CD4-positive, alpha-beta T cell treated with Interleukin-17A for 4 hours (primary cell): ENCODE results near the gene TNS4.

Source experiments
- DNase-seq: peaks from one replicate; pipeline ENCODE4 v3.0.0-alpha.2; 2020; ENCODE audit warnings: mixed read lengths

Gene TNS4

DNA sequence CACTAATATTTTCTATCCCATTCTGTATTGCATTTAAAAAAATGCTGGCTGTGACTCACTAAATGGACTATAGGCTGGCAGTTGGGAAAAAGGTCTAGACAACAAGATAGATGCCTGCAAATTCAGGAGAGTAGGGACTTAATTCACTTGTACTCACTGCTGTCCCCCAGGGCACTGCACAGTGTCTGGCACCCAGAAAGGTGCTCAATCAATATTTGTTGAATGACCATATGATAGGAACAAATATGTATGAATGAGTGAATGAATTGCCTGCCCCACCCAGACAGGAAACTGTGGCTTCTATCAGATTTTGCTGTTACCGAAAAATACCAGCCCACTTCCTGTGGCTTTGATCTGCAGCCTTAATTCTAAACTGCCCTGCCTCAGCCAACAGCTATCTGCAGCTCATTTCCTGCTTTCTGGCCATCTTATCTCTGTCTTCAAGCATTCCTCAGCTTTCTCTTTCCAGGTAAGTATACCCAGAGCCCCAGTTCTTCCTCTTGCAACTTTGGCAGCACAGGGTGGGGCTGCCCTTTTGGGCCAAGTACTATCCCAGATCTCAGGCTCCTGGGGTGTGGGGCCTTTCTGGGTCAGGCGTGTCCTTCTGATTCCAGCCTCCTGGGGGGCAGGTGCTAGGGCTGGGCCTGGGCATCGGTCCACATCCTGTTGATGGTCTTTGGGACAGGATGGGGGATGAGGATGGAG lies 15.3 kb upstream of the TNS4 start:
- DNase-seq: peak; percentile 73

- peak; percentile 31 for DNase-seq
These were observed 14.1 kb upstream of the TNS4 start for GRCh38 chr17:40515491-40516041.

DNA sequence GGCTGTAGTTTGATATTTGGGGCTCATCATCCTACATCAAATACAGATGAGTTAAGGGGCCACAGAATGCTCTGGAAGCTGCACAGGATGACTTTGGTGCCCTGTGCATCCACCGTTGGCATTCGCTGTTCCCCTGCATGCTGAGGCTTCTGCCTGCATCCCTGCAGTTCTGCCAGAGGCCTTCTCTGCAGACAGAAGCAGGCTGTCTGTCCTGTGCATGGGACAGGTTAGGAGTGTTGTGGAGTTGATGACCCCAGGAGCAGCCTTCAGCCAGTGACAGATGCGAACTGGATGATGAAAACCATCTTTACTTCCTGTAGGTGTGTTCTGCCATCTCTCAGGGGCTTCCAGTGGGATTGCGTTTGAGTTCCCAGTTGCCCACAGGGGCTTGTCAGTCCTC lies 13.6 kb upstream of the TNS4 start:
- no peak for DNase-seq

GRCh38 chr17:40514013-40514875 lies 12.8 kb upstream of the TNS4 start:
- no peak for DNase-seq

DNA sequence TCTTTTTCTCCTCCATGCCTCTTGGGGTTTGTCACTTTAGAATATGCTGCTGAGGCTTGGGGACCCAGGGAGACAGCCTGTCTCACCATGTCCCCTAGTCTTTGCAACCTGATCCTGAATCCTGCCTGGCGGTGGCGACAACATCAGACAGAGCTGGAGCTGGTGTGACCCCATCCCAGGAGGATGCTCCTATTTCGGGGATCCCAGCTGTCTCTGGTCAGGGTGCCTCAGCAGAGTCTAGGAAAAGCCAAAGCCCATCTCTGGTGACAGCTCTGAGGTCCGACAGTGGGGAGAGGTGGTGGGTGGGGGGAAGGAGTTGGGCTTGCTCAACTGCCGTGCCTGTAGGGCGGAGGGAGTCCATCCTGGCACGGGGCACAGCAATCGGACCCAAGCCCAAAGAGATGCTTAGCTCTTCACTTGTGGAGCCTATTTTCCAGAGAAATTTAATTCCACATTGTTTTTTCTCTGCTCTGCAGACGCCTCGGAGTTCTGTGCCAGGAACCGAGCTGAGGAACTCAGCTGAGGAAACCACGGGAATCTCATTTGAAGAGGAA lies 10.3 kb upstream of the TNS4 start:
- DNase-seq: no peak

DNA sequence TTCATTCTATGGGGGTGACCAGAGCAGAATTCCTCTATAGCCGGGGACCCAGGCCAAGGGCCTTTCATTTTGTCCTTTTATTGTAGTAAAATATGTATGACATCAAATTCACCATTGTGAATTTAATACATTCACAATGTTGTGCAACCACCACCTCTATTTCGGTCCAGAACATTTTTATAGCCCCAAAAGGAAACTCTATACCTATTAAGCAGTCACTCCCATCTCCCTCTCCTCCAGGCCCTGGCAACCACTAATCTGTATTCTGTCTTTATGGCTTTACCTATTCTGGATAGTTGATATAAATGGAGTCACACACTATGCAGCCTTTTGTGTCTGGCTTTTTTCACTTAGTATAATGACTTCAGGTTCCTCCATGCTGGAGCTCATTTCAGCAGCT lies 9.7 kb upstream of the TNS4 start:
- DNase-seq: no peak

- no peak for DNase-seq
These were observed 8.9 kb upstream of the TNS4 start for GRCh38 chr17:40510328-40510648.

GRCh38 chr17:40509626-40510327 lies 8.4 kb upstream of the TNS4 start:
- DNase-seq: no peak

DNA sequence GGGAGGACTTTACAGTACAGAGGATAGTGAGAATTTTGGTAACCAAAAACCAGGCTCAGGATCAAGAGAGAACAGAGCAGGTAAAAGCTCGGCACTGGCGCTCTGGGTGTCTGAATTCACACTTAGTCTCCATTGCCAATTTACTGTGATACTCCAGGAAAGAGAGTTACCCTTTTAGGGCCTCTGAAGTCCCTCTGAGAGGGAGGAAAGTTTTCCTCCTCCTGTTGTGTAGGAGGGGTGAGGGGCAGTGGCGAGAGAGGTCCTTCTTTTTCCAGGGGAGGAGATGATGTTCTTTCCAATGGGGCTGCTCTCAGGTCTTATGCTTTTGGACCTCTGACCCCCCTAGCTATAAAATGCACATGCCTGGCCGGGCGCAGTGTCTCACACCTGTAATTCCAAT lies 5.4 kb upstream of the TNS4 start:
- no peak for DNase-seq

GRCh38 chr17:40503154-40503553 lies 1.7 kb upstream of the TNS4 start:
- DNase-seq: no peak

GRCh38 chr17:40502716-40503115 lies 1.3 kb upstream of the TNS4 start:
- no peak for DNase-seq

GRCh38 chr17:40500709-40501108 lies 714 bp downstream of the TNS4 start:
- DNase-seq: no peak

DNA sequence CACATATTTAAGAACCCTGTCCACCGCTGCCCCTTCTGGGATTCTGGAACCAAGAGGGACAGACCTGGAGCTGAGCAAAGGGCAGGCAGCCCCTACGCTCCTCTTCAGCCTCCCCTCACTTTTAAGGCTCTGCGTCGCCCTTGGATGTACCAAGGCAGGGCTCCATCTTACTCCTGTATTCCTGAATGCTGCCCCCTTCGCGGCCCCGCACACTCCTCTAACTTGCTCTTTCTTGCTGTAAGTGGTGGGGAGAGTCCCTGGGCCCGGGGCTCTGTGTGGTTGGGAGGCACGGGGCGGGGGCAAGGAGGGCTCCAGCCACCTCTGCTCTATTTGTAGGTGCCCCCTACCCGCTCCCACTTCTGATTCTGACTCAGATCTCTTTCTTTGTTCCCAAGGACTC lies 1.2 kb downstream of the TNS4 start:
- no peak for DNase-seq

- DNase-seq: no peak
These were observed 1.8 kb downstream of the TNS4 start for GRCh38 chr17:40499551-40500189.

DNA sequence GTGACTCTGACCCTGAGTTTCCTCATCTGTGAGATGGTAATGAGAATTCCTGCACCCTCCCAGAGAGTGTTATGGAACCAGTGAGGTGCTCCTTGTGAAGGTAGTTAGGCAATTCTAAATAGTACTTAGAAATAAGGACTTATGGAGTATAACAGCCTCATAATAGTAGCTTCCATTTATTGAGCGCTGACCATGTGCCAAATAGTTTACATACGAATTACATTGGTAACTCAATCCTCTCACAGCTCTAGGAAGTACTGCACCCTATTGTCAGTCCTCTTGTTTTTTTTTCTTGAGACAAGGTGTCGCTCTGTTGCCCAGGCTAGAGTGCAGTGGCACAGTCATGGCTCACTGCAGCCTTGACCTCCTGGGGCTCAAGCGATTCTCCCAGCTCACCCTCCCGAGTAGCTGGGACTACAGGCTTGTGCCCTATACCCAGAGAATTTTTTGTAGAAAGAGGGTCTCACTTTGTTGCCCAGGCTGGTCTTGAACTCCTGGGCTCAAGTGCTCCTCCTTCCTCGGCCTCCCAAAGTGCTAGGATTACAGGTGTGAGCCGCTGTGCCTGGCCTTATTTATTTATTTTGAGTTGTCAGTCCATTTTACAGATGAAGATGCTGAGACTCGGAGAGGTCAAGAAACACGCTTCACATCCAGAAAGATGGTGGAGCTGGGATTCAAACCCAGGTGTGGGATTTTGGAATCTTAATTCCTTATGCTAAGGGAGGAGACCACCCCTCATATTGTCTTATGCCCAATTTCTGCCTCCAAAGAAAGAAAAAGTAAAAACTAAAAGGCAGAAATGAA lies 2.9 kb downstream of the TNS4 start:
- no peak for DNase-seq

GRCh38 chr17:40497695-40498094 lies 3.7 kb downstream of the TNS4 start:
- DNase-seq: no peak

- DNase-seq: no peak
These were observed 4.6 kb downstream of the TNS4 start for GRCh38 chr17:40496634-40497420.

- DNase-seq: no peak
These were observed 5.3 kb downstream of the TNS4 start for GRCh38 chr17:40496170-40496569.

GRCh38 chr17:40495140-40495539 lies 6.3 kb downstream of the TNS4 start:
- DNase-seq: no peak

DNA sequence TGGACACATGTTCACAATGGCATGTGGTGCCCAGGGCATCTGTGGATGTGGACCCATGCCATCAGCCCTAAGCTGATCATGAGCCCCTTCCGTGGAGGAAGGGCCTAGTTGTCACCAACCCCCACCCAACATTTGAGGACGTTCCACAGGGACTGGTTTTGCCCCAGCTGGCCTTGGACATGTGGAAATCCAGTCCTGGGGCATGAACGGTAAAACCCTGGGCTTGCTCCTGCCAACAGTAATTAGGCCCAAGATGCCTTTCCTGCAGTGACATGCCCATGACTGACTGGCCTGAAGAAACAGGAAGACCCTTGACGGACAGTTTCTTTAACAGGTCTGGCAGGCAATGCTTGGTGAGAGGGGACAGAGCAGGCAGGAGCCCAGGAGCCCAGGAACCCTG lies 7.7 kb downstream of the TNS4 start:
- no peak for DNase-seq

- no peak for DNase-seq
These were observed 9.9 kb downstream of the TNS4 start for GRCh38 chr17:40491486-40491885.
